HAP-1 (cell line): ENCODE results near the gene DDAH1.
"Not testable (repeated sequence)": the region's sequence is repeated elsewhere in the genome, so short reads cannot be mapped to it uniquely, and the experiment has no call there.

Experiments
- DNase-seq, 2 experiments: peaks; one replicate each; pipeline ENCODE4 v3.0.0-alpha.2; 2016 to 2020; ENCODE audit warnings: low spot score in 2 of 2
- H3K27me3 ChIP-seq: fragments of 250-450 bp; sonication (Bioruptor Pico); 2 replicates; pipeline ENCODE4 v1.5.1; 2020; ENCODE audit warnings: low read depth, mild to moderate bottlenecking, moderate library complexity
- H3K36me3 ChIP-seq: fragments of 250-450 bp; sonication (Bioruptor Pico); replicated peaks from 2 replicates; pipeline ENCODE4 v1.5.1; 2020; ENCODE audit warnings: mild to moderate bottlenecking
- H3K4me1 ChIP-seq: fragments of 250-450 bp; sonication (Bioruptor Pico); 2 replicates; pipeline ENCODE4 v1.5.1; 2020; ENCODE audit warnings: mild to moderate bottlenecking
- H3K4me3 ChIP-seq: fragments of 250-450 bp; sonication (Bioruptor Pico); 2 replicates; pipeline ENCODE4 v1.5.1; 2020; ENCODE audit warnings: mild to moderate bottlenecking, moderate library complexity
- H3K9me3 ChIP-seq: fragments of 250-450 bp; sonication (Bioruptor Pico); 2 replicates; pipeline ENCODE4 v1.5.1; 2020; ENCODE audit warnings: mild to moderate bottlenecking, moderate library complexity
- in situ Hi-C: fragments of 300-500 bp; cut with MboI; formaldehyde crosslinking; loops from 3 replicates; pipeline ENCODE4 v1.14.3; 2020; ENCODE audit warnings: low sequenced_read_pairs, inconsistent platforms, mixed read lengths

DDAH1 gene

GRCh38 chr1:85363521-85363920 lies 101.4 kb downstream of the DDAH1 start:
- Histone ChIP-seq H3K27me3 (no peaks in the 10 kb centered on the region), H3K4me3 (no peak overlapping the region), H3K4me1 (peaks cover 38% of the 10 kb centered on the region), H3K36me3 (no peaks in the 10 kb centered on the region), H3K9me3 (no peaks in the 10 kb centered on the region)
- DNase-seq, result no peak
- in situ Hi-C loops, result no loop called here

GRCh38 chr1:85363092-85363491 lies 101.9 kb downstream of the DDAH1 start:
- Histone ChIP-seq H3K4me1 (peaks cover 38% of the 10 kb centered on the region), H3K27me3 (no peaks in the 10 kb centered on the region), H3K4me3 (no peak overlapping the region), H3K9me3 (no peaks in the 10 kb centered on the region), H3K36me3 (no peaks in the 10 kb centered on the region)
- no peak for DNase-seq
- in situ Hi-C loops, result no loop called here

- no peak for DNase-seq
- in situ Hi-C loops, result no loop called here
- no peak overlapping the region for H3K4me3 ChIP-seq
- H3K4me1 ChIP-seq, result peaks cover 51% of the 10 kb centered on the region
- H3K27me3 ChIP-seq, result no peaks in the 10 kb centered on the region
- no peaks in the 10 kb centered on the region for H3K9me3 ChIP-seq
- H3K36me3 ChIP-seq, result no peaks in the 10 kb centered on the region
These were observed 103.2 kb downstream of the DDAH1 start for GRCh38 chr1:85361606-85362296.

GRCh38 chr1:85360730-85361493 lies 104.0 kb downstream of the DDAH1 start:
- in situ Hi-C loops, result no loop called here
- no peaks in the 10 kb centered on the region for H3K9me3 ChIP-seq
- no peak overlapping the region for H3K4me3 ChIP-seq
- DNase-seq, result no peak
- H3K27me3 ChIP-seq, result no peaks in the 10 kb centered on the region
- no peaks in the 10 kb centered on the region for H3K36me3 ChIP-seq
- peaks cover 48% of the 10 kb centered on the region for H3K4me1 ChIP-seq

GRCh38 chr1:85359874-85360721 lies 104.9 kb downstream of the DDAH1 start:
- no peaks in the 10 kb centered on the region for H3K9me3 ChIP-seq
- DNase-seq, result no peak
- in situ Hi-C loops, result no loop called here
- H3K27me3 ChIP-seq, result no peaks in the 10 kb centered on the region
- H3K36me3 ChIP-seq, result no peaks in the 10 kb centered on the region
- H3K4me3 ChIP-seq, result no peak overlapping the region
- peaks cover 48% of the 10 kb centered on the region for H3K4me1 ChIP-seq

- Histone ChIP-seq H3K4me1 (peaks cover 50% of the 10 kb centered on the region), H3K36me3 (no peaks in the 10 kb centered on the region), H3K27me3 (no peaks in the 10 kb centered on the region), H3K9me3 (no peaks in the 10 kb centered on the region), H3K4me3 (no peak overlapping the region)
- in situ Hi-C loops, result no loop called here
- no peak for DNase-seq
These were observed 106.1 kb downstream of the DDAH1 start for GRCh38 chr1:85358702-85359438.

GRCh38 chr1:85357817-85358216 lies 107.1 kb downstream of the DDAH1 start:
- Histone ChIP-seq H3K36me3 (no peaks in the 10 kb centered on the region), H3K27me3 (no peaks in the 10 kb centered on the region), H3K4me1 (peaks cover 49% of the 10 kb centered on the region), H3K4me3 (no peak overlapping the region), H3K9me3 (no peaks in the 10 kb centered on the region)
- no peak for DNase-seq
- in situ Hi-C loops, result no loop called here

GRCh38 chr1:85356130-85356529 lies 108.8 kb downstream of the DDAH1 start:
- H3K36me3 ChIP-seq, result peaks cover 4% of the 10 kb centered on the region; the same call in 1 of the 2 replicates
- no peak overlapping the region for H3K4me3 ChIP-seq
- H3K27me3 ChIP-seq, result no peaks in the 10 kb centered on the region
- no peaks in the 10 kb centered on the region for H3K9me3 ChIP-seq
- DNase-seq, result no peak
- H3K4me1 ChIP-seq, result peaks cover 38% of the 10 kb centered on the region
- in situ Hi-C loops, result no loop called here

GRCh38 chr1:85352055-85352454 lies 112.9 kb downstream of the DDAH1 start:
- H3K36me3 ChIP-seq, result peaks cover 22% of the 10 kb centered on the region
- H3K4me3 ChIP-seq, result no peak overlapping the region
- H3K27me3 ChIP-seq, result no peaks in the 10 kb centered on the region
- in situ Hi-C loops, result no loop called here
- H3K4me1 ChIP-seq, result peaks cover 7% of the 10 kb centered on the region
- no peak for DNase-seq
- H3K9me3 ChIP-seq, result no peaks in the 10 kb centered on the region; the same call in 1 of the 2 replicates

- DNase-seq, result no peak
- Histone ChIP-seq H3K4me3 (no peak overlapping the region), H3K27me3 (no peaks in the 10 kb centered on the region), H3K4me1 (peaks cover 4% of the 10 kb centered on the region), H3K9me3 (no peaks in the 10 kb centered on the region; the same call in 1 of the 2 replicates), H3K36me3 (peaks cover 22% of the 10 kb centered on the region)
- in situ Hi-C loops, result no loop called here
These were observed 113.6 kb downstream of the DDAH1 start for GRCh38 chr1:85351202-85351828.

- no peak overlapping the region for H3K4me3 ChIP-seq
- DNase-seq, result no peak
- in situ Hi-C loops, result no loop called here
- no peaks in the 10 kb centered on the region; the same call in 1 of the 2 replicates for H3K9me3 ChIP-seq
- peaks cover 22% of the 10 kb centered on the region for H3K36me3 ChIP-seq
- H3K27me3 ChIP-seq, result no peaks in the 10 kb centered on the region
- peaks cover 13% of the 10 kb centered on the region for H3K4me1 ChIP-seq
These were observed 115.7 kb downstream of the DDAH1 start for GRCh38 chr1:85349224-85349623.

- H3K4me1 ChIP-seq, result peaks cover 16% of the 10 kb centered on the region
- H3K9me3 ChIP-seq, result no peaks in the 10 kb centered on the region; the same call in 1 of the 2 replicates
- H3K36me3 ChIP-seq, result peaks cover 22% of the 10 kb centered on the region
- no peak overlapping the region for H3K4me3 ChIP-seq
- no peak for DNase-seq
- in situ Hi-C loops, result no loop called here
- no peaks in the 10 kb centered on the region for H3K27me3 ChIP-seq
These were observed 117.1 kb downstream of the DDAH1 start for GRCh38 chr1:85347908-85348307.

- H3K4me1 ChIP-seq, result peaks cover 22% of the 10 kb centered on the region
- in situ Hi-C loops, DNase-seq, H3K27me3 ChIP-seq, H3K9me3 ChIP-seq, H3K4me3 ChIP-seq: not testable (repeated sequence)
- H3K36me3 ChIP-seq, result peaks cover 22% of the 10 kb centered on the region
These were observed 117.7 kb downstream of the DDAH1 start for GRCh38 chr1:85347275-85347674.
